ENCODE measurements around the gene ENPP3.

The ENPP3 gene

DNA sequence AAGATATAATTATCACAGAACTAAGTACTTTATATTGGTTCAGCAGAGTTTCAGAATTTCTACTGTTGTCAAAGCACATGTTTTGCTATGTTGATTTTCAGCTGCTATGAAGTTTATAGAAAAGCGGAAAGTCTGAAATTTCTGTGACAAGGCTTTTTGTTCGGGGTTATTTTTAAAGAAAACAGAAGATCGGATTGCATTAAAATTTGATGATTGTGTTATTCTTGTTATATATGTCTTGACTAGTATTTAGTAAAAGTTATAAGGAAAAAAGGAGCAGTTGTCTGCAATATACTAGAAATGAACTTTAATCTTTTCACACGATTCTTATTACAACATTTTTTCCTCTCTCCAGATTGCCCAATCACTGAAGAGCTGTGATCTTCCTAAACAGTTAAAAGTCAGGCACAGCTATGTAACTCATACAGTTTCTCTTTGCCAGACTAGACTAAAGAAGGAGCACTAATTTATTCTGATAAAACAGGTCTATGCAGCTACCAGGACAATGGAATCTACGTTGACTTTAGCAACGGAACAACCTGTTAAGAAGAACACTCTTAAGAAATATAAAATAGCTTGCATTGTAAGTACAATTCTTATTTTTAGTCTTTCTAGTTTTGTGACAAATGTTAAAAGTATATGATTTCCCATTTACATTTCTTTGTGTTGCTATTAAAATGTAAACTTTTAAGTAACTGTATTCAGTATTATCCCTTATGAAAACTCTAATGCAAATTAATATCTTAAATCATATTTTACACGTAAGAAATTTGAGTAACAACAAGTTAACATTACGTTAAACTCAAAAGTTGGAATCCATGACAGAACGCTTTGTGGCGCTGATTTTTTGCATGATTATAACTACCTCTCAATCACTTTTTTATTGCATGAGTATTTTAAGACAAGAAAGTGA lies at the start of gene ENPP3:
Gene ENPP3, plus strand, starts transcription at position 423 of the 913 bp plus-strand sequence. Its CDS starts 83 bp downstream, at position 506.
- ATAC-seq (ENCODE audit: low read depth) (no peak), DNase-seq (ENCODE audit: low spot score in 2 of 2) (no peak)
- H3K27me3 Mint-ChIP-seq = peaks cover 15% of the 10 kb centered on the region
- no peaks in the 10 kb centered on the region for H3K36me3 Mint-ChIP-seq
- H3K27ac Mint-ChIP-seq = no peak within 1 kb of the TSS
- H3K9me3 Mint-ChIP-seq = no peaks in the 10 kb centered on the region
- H3K4me1 Mint-ChIP-seq = peaks cover 15% of the 10 kb centered on the region
- H3K4me3 Mint-ChIP-seq = no peak within 1 kb of the TSS

- Mint-ChIP-seq H3K27me3 (no peaks in the 10 kb centered on the region), H3K27ac (no peak overlapping the region), H3K4me1 (no peaks in the 10 kb centered on the region), H3K4me3 (no peak overlapping the region), H3K9me3 (no peaks in the 10 kb centered on the region), H3K36me3 (peaks cover 31% of the 10 kb centered on the region)
- no peak for ATAC-seq (ENCODE audit: low read depth)
- DNase-seq (ENCODE audit: low spot score in 2 of 2) = no peak
These were observed 49.2 kb upstream of the ENPP3 start for GRCh38 chr6:131587909-131588308.

GRCh38 chr6:131588643-131589042 lies 48.5 kb upstream of the ENPP3 start:
- DNase-seq (ENCODE audit: low spot score in 2 of 2) = no peak
- ATAC-seq (ENCODE audit: low read depth) = no peak
- Mint-ChIP-seq H3K27me3 (no peaks in the 10 kb centered on the region), H3K4me1 (no peaks in the 10 kb centered on the region), H3K36me3 (peaks cover 34% of the 10 kb centered on the region), H3K27ac (no peak overlapping the region), H3K4me3 (no peak overlapping the region), H3K9me3 (no peaks in the 10 kb centered on the region)

DNA sequence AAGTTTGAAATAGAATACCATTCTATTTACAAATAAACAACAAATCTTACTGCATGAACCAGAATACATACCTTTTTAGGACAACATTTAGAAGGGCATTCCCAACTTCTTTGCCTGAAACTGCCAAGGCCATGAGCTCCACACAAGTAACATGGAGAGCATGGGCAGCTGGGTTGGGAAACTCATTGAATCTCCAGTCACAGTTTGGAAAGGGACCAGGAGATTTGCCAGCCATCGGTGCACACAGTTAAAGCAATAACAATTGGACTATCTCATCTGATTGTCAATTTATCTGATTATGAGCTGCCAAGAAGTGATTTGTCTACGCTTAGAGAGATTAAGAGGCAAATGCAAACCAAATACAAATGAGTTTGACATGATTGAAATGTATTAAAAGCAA lies 44.2 kb upstream of the ENPP3 start:
- Mint-ChIP-seq H3K4me3 (no peak overlapping the region), H3K27me3 (no peaks in the 10 kb centered on the region), H3K27ac (no peak overlapping the region), H3K9me3 (no peaks in the 10 kb centered on the region), H3K4me1 (no peaks in the 10 kb centered on the region), H3K36me3 (peaks cover 33% of the 10 kb centered on the region)
- no peak for DNase-seq (ENCODE audit: low spot score in 2 of 2)
- ATAC-seq (ENCODE audit: low read depth) = no peak

DNA sequence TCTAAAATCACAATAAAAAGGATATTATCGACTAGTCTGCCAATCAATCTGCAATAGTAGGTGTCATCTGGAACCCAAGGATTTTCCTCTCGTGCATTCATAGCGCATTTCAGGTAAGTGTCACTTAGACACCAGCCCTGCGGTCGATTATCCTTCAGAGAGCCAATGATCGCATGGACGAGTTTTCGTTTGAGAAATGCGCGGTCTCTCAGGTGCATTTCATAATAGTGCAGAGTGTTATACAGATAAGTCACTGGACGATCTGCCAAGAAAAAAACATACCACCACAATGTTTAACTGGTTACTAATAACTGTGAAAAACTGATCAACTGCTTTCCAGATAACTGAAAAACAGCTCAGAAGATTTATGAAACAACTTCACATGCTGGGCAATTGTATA lies 43.0 kb upstream of the ENPP3 start:
- H3K9me3 Mint-ChIP-seq = no peaks in the 10 kb centered on the region
- DNase-seq (ENCODE audit: low spot score in 2 of 2) (no peak), ATAC-seq (ENCODE audit: low read depth) (no peak)
- no peak overlapping the region for H3K27ac Mint-ChIP-seq
- H3K4me3 Mint-ChIP-seq = no peak overlapping the region
- peaks cover 29% of the 10 kb centered on the region for H3K36me3 Mint-ChIP-seq
- H3K4me1 Mint-ChIP-seq = no peaks in the 10 kb centered on the region
- H3K27me3 Mint-ChIP-seq = no peaks in the 10 kb centered on the region

DNA sequence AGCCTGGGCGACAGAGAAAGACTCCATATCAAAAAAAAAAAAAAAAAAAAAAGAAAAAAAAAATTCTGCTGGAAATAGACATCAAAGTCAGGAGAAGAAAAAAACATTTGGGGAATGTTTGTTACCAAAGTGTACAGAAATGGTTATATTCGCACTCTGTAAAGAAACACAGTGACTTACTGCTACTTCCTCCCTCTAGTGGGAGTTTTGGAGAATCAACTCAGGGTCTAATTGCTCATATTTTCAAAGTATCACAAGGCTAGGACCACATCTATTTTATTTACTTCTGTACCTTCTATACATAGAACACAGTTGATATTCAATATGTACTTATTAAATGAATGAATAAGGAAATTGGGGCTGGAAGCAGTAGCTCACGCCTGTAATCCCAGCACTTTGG lies 39.7 kb upstream of the ENPP3 start:
- Mint-ChIP-seq H3K9me3 (no peaks in the 10 kb centered on the region), H3K4me3 (no peak overlapping the region), H3K36me3 (peaks cover 27% of the 10 kb centered on the region), H3K27ac (no peak overlapping the region), H3K27me3 (no peaks in the 10 kb centered on the region), H3K4me1 (no peaks in the 10 kb centered on the region)
- ATAC-seq (ENCODE audit: low read depth) (no peak), DNase-seq (ENCODE audit: low spot score in 2 of 2) (no peak)

DNA sequence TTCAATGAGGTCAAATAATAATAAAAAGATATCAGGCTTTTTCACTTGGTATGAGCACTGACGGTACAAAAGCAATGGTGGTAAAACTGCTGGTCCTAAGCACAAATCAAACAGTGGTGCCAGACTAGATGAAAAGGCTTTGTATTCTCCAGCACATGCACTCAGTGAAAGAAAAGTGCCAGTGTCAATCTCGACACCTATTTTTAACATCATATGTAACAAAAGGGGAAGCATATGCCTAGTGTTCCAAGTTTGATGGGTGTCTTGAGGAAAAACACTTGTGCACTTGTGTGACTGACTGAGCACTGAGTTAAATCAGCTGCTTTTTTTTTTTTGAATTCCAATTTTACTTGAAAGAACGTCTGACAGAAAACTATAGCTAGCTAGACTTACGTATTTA lies 36.4 kb upstream of the ENPP3 start:
- H3K4me1 Mint-ChIP-seq = no peaks in the 10 kb centered on the region
- DNase-seq (ENCODE audit: low spot score in 2 of 2) (no peak), ATAC-seq (ENCODE audit: low read depth) (no peak)
- H3K4me3 Mint-ChIP-seq = no peak overlapping the region
- no peak overlapping the region for H3K27ac Mint-ChIP-seq
- H3K9me3 Mint-ChIP-seq = no peaks in the 10 kb centered on the region
- no peaks in the 10 kb centered on the region for H3K27me3 Mint-ChIP-seq
- H3K36me3 Mint-ChIP-seq = peaks cover 19% of the 10 kb centered on the region

DNA sequence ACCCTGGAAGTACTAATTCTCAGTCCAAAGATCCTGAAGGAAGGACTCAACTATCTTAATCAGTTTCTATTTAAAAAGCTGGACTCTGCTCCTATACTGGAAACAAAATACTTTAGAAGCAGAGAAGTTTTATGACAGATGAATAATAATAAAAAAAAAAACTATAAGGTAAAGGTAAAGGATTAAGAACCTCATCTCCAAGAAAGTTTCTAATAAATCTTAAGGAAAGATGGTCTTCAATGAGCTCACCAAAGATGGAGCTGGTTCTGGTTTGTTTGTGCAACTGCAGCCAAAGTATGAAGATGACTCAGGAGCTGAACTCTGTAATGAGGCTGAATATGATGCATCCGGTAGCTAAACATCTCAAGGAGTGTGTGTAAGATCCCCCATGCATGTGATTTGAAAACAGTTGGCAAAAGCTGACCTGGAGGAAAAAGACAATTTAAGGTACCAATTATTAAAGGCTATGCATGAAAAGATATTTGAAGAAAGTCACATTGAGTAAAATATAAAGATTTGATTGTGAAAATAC lies 34.3 kb upstream of the ENPP3 start:
- H3K27ac Mint-ChIP-seq = no peak overlapping the region
- no peaks in the 10 kb centered on the region for H3K27me3 Mint-ChIP-seq
- DNase-seq (ENCODE audit: low spot score in 2 of 2) = no peak
- H3K4me3 Mint-ChIP-seq = no peak overlapping the region
- no peaks in the 10 kb centered on the region for H3K9me3 Mint-ChIP-seq
- no peak for ATAC-seq (ENCODE audit: low read depth)
- H3K4me1 Mint-ChIP-seq = no peaks in the 10 kb centered on the region
- peaks cover 25% of the 10 kb centered on the region for H3K36me3 Mint-ChIP-seq

GRCh38 chr6:131613296-131613925 lies 23.7 kb upstream of the ENPP3 start:
- no peak overlapping the region for H3K4me3 Mint-ChIP-seq
- H3K27ac Mint-ChIP-seq = no peak overlapping the region
- peaks cover 3% of the 10 kb centered on the region for H3K4me1 Mint-ChIP-seq
- no peaks in the 10 kb centered on the region for H3K9me3 Mint-ChIP-seq
- no peaks in the 10 kb centered on the region for H3K27me3 Mint-ChIP-seq
- no peak for ATAC-seq (ENCODE audit: low read depth)
- H3K36me3 Mint-ChIP-seq = peaks cover 25% of the 10 kb centered on the region
- no peak for DNase-seq (ENCODE audit: low spot score in 2 of 2)

DNA sequence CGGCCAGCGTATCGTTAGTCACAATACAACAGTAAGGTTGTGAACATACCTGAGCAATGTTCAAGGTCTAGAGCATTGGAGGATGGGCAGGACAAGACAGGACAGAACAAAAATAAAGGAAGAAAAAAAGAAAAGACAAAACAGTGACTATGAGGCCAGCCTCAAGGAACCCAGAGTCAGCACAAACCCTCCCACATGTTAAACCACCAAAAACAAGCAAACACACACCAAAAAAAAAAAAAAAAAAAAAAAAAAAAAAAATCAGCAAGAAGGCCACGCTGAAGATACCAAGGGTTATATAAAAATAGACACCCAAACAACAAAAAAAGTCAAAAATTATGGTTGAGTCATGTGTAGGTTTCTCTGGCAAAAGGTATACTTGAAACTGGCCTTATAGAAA lies 21.8 kb upstream of the ENPP3 start:
- ATAC-seq (ENCODE audit: low read depth) (no peak), DNase-seq (ENCODE audit: low spot score in 2 of 2) (no peak)
- Mint-ChIP-seq H3K36me3 (peaks cover 26% of the 10 kb centered on the region), H3K4me1 (no peaks in the 10 kb centered on the region), H3K27ac (no peak overlapping the region), H3K9me3 (no peaks in the 10 kb centered on the region), H3K4me3 (no peak overlapping the region), H3K27me3 (no peaks in the 10 kb centered on the region)

- ATAC-seq (ENCODE audit: low read depth) (peak; percentile 93), DNase-seq (ENCODE audit: low spot score in 2 of 2) (peak; percentile 98 to 100)
- H3K4me1 Mint-ChIP-seq = peaks cover 8% of the 10 kb centered on the region
- H3K36me3 Mint-ChIP-seq = peaks cover 7% of the 10 kb centered on the region
- H3K27ac Mint-ChIP-seq = peak within 1 kb of the TSS; percentile 87
- peak within 1 kb of the TSS; percentile 91 for H3K4me3 Mint-ChIP-seq
- no peaks in the 10 kb centered on the region for H3K27me3 Mint-ChIP-seq
- H3K9me3 Mint-ChIP-seq = no peaks in the 10 kb centered on the region
These were observed 9.1 kb upstream of the ENPP3 start, which contains the start of gene MED23 for GRCh38 chr6:131627724-131628682. MED23 (minus strand) TSS chr6:131628242; CDS start chr6:131628049, 193 bp downstream.

DNA sequence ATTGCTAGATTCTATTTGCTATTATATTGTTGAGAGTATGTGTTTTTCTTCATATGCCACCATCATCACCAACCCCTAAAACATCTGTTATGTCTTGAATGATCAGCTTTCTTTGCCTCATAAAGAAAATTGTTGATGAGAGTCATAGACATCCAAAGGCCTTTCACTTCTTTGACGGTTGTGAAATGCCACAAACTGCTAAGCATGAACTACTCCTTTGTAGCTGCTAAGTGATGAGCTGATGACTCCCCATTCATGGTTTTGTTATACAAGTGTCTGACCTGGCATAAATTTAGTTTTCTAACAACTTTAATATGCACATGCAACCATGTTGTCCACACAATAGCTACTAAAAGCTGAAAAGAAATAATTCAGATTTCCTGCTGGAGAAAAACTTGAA lies 8.4 kb upstream of the ENPP3 start:
- Mint-ChIP-seq H3K27me3 (peaks cover 1% of the 10 kb centered on the region), H3K4me3 (peak overlapping the region; percentile 91), H3K9me3 (no peaks in the 10 kb centered on the region), H3K27ac (peak overlapping the region; percentile 87), H3K4me1 (peaks cover 8% of the 10 kb centered on the region), H3K36me3 (peaks cover 4% of the 10 kb centered on the region)
- no peak for ATAC-seq (ENCODE audit: low read depth)
- DNase-seq (ENCODE audit: low spot score in 2 of 2) = no peak

- H3K27me3 Mint-ChIP-seq = peaks cover 4% of the 10 kb centered on the region
- H3K9me3 Mint-ChIP-seq = no peaks in the 10 kb centered on the region
- no peak overlapping the region for H3K4me3 Mint-ChIP-seq
- peaks cover 7% of the 10 kb centered on the region for H3K4me1 Mint-ChIP-seq
- no peak for DNase-seq (ENCODE audit: low spot score in 2 of 2)
- no peak overlapping the region for H3K27ac Mint-ChIP-seq
- ATAC-seq (ENCODE audit: low read depth) = no peak
- peaks cover 3% of the 10 kb centered on the region for H3K36me3 Mint-ChIP-seq
These were observed 7.5 kb upstream of the ENPP3 start for GRCh38 chr6:131629651-131630050.
